Measurements from ENCODE around the gene CYP4F11. TPM values are rescaled to one million over a fixed set of nuclear protein-coding genes. Genes with fewer than 3 reads are reported as not detected.

Gene CYP4F11, protein sequence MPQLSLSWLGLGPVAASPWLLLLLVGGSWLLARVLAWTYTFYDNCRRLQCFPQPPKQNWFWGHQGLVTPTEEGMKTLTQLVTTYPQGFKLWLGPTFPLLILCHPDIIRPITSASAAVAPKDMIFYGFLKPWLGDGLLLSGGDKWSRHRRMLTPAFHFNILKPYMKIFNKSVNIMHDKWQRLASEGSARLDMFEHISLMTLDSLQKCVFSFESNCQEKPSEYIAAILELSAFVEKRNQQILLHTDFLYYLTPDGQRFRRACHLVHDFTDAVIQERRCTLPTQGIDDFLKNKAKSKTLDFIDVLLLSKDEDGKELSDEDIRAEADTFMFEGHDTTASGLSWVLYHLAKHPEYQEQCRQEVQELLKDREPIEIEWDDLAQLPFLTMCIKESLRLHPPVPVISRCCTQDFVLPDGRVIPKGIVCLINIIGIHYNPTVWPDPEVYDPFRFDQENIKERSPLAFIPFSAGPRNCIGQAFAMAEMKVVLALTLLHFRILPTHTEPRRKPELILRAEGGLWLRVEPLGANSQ
- not detected in 2 replicates for total RNA-seq

DNA sequence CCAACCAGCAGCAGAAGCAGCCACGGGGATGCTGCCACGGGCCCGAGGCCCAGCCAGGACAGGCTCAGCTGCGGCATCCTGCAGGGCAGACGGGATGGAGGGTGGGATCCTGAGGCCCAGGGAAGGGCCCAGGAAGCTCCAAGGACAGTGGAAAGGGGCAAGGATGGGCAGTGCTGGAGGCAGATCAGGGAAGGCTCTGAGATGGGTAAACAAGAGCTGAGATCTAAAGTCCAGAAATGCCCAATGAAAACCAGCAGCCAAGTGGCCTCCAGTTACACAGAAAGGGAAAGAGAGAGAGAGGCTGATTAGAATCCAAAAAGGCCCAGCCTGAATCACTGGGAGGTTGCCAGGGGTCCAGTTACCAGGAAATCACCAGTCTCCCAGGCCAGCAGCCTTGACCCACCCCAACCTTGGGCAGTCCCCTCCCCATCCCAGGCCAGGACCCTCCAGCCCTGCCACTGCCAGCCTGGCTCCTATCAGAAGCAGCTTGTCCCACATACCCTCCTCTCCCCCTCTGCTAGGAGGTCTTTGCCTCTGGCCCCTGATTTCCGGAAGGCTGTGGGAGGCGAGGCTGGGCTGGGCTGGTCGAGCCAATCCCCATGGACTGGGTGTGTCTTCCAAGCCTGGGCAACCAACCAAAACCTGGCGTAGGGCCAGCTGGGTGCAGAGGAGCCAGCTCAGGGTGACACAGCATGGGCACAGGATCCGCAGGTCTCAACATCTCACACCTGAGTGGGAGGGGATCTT is at the start of gene CYP4F11:
CYP4F11 (minus strand) TSS at position 198 of the 747 bp plus-strand sequence; CDS start at position 77, 121 bp downstream.

DNA sequence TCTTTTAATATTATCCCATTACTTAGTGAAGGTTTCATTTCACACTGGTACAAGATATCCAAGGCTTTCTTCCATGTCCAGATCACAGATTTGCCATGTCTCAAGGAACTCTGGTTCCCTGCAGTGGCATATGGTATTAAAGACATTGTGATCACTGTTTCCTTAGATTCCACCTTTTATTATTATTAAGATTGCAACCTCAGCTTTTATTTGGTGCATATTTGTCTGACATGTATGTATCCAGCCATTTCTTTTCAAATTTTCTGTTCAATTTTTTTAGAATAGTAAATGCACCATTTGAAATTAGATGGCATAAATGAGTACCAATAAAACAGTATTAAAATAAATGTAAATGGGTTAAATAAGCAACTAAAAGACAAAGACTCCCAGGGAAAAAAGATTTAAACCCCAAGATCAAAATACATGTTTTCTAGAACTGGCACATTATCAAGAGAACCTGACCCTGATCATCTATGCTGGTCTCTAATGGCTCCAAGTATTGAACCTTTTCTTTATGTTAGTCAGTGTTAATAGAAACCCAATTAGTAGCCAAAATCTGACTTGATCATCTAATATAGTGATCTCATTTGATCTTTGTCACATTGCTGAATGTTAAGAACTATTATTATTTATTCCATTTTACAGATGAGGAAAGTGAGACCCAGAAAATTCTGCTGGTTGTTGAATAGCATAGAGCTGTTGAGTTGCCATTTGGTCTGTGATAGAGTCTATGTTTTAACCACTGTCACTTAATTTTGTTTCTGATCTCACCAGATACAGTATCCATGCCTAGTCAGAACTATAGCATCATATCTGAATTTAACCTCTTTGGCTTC is 14.1 kb upstream of the CYP4F11 start, which contains the start of gene OR10H4:
OR10H4 (plus strand) TSS at position 786 of the 836 bp plus-strand sequence; CDS start at position 786, 0 bp downstream.

GRCh38 chr19:15897738-15898276 is 36.5 kb downstream of the CYP4F11 start, which contains the start of gene CYP4F2:
Gene CYP4F2 (minus strand): TSS chr19:15898074. CDS start chr19:15897611, 463 bp downstream.

Other genes starting within 250 kb of the CYP4F11 start
- gene OR10H2, start 206.5 kb downstream of the CYP4F11 start, total RNA-seq: not detected in 2 replicates
- not detected in 2 replicates for gene OR10H3, start 196.5 kb downstream of the CYP4F11 start, total RNA-seq
- gene OR10H5, start 146.9 kb downstream of the CYP4F11 start, total RNA-seq: not detected in 2 replicates
- gene OR10H1, start 118.9 kb downstream of the CYP4F11 start, total RNA-seq: not detected in 2 replicates
- not detected in 2 replicates for gene CYP4F2, start 36.5 kb downstream of the CYP4F11 start, total RNA-seq
- gene OR10H4, start 14.5 kb upstream of the CYP4F11 start, total RNA-seq: not detected in 2 replicates
- 872 and 1,132 TPM in 2 replicates for gene TPM4, start 142.0 kb upstream of the CYP4F11 start, total RNA-seq
- 48.0 and 51.2 TPM in 2 replicates for gene RAB8A, start 177.4 kb upstream of the CYP4F11 start, total RNA-seq
- not detected in 2 replicates for gene HSH2D, start 209.2 kb upstream of the CYP4F11 start, total RNA-seq
- not detected in 2 replicates for gene CIB3, start 239.0 kb upstream of the CYP4F11 start, total RNA-seq

Measured in cardiac atrium fibroblast (primary cell).